ENCODE data around the gene PDXDC1.

GRCh38 chr16:15073101-15073500 is 98.3 kb downstream of the PDXDC1 start:
- TF ChIP-seq REST (IDR thresholded peaks at IDR 0.05; ENCODE audit: insufficient replicate concordance, low read depth), result no peak
- no peak for TF ChIP-seq CTCF (IDR thresholded peaks at IDR 0.05; ENCODE audit: insufficient read depth, low read length)
- no peak for TF ChIP-seq POLR2AphosphoS5 (IDR thresholded peaks at IDR 0.05; ENCODE audit: low read depth)

Data from HL-60 (cell line).